OCI-LY3 (cell line): ENCODE data around the gene CDX1.

ENCODE experiments used
- H2AFZ ChIP-seq: fragments of 200-600, 300-600 bp; shearing (Covaris generic); 2 replicates; pipeline ENCODE4 v1.6.0; 2014; ENCODE audit warnings: antibody characterized with exemption, low read depth, low read length
- H3K27ac ChIP-seq: fragments of 200-600, 300-600 bp; sonication (generic); 2 replicates; pipeline ENCODE4 v1.5.1; 2014; ENCODE audit warnings: mild to moderate bottlenecking, low read length, moderate library complexity, mixed read lengths
- H3K27me3 ChIP-seq: fragments of 200-600, 300-600 bp; sonication (generic); 2 replicates; pipeline ENCODE4 v1.6.1; 2014; ENCODE audit warnings: low read depth, low read length, mixed read lengths
- H3K36me3 ChIP-seq: fragments of 200-600, 300-600 bp; sonication (generic); replicated peaks from 2 replicates; pipeline ENCODE3; 2014; ENCODE audit warnings: low read depth, low read length, mixed read lengths
- H3K4me1 ChIP-seq: fragments of 300-600, 200-600 bp; sonication (generic); 2 replicates; pipeline ENCODE4 v1.6.1; 2014; ENCODE audit warnings: low read length, mixed read lengths
- H3K4me2 ChIP-seq: fragments of 200-600, 300-600 bp; sonication (generic); 2 replicates; pipeline ENCODE4 v1.6.1; 2014; ENCODE audit warnings: low read length, mixed read lengths
- H3K4me3 ChIP-seq: fragments of 300-600, 200-600 bp; sonication (generic); 2 replicates; pipeline ENCODE4 v1.5.1; 2014; ENCODE audit warnings: antibody characterized with exemption, mild to moderate bottlenecking, low read length, moderate library complexity
- H3K79me2 ChIP-seq: fragments of 300-600, 200-600 bp; shearing (Covaris generic); 2 replicates; pipeline ENCODE4 v1.6.1; 2014; ENCODE audit warnings: mild to moderate bottlenecking, low read length, mixed read lengths
- H3K9ac ChIP-seq: fragments of 300-600, 200-600 bp; shearing (Covaris generic); 2 replicates; pipeline ENCODE4 v1.6.0; 2014; ENCODE audit warnings: mild to moderate bottlenecking, low read length, moderate library complexity
- H3K9me3 ChIP-seq: fragments of 200-600, 300-600 bp; shearing (Covaris generic); 2 replicates; pipeline ENCODE4 v1.6.1; 2014; ENCODE audit warnings: low read length, mixed read lengths; ENCODE audit not compliant: insufficient read depth
- H4K20me1 ChIP-seq: fragments of 200-600, 300-600 bp; sonication (generic); 2 replicates; pipeline ENCODE4 v1.6.1; 2016; ENCODE audit warnings: low read length, mixed read lengths; ENCODE audit not compliant: insufficient read depth
- EZH2phosphoT487 ChIP-seq: fragments of 200-600 bp; shearing (Covaris generic); IDR thresholded peaks from 2 replicates; pipeline ENCODE4 v1.6.1; 2018; ENCODE audit warnings: antibody characterized with exemption, mixed run types, low read depth
- TF ChIP-seq, protein P1 (sequence below): fragments of 200-600, 300-600 bp; sonication (generic); IDR thresholded peaks from 2 replicates; pipeline ENCODE4 v1.5.1; 2014; ENCODE audit warnings: antibody characterized with exemption, low read length, low read depth

CDX1 gene

DNA sequence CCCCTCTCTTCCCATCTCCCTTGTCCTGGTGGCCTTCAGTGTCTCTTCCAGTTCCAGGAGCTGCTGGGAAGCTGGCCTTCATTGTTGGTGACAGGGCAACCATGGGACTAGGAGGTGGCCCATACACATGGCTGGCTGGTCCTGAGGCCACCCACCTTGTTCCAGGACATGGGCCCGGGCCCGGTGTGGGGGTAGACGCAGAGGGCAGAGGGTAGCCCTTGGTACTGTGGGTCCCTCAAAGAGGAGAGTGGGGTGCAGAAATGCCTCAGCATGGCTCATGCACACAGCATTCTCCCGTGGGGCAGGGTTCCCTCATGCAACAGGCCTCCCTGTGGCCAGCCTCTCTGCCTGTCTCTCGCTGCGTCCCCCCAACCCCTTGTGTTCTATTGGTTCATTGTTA, 44.1 kb downstream of the CDX1 start:
- H3K9me3 ChIP-seq = no peaks in the 10 kb centered on the region
- H2AFZ ChIP-seq = no peak overlapping the region
- H3K9ac ChIP-seq = no peak overlapping the region
- no peaks in the 10 kb centered on the region for H3K4me1 ChIP-seq
- TF ChIP-seq EZH2phosphoT487 = no peak
- TF ChIP-seq, protein P1, sequence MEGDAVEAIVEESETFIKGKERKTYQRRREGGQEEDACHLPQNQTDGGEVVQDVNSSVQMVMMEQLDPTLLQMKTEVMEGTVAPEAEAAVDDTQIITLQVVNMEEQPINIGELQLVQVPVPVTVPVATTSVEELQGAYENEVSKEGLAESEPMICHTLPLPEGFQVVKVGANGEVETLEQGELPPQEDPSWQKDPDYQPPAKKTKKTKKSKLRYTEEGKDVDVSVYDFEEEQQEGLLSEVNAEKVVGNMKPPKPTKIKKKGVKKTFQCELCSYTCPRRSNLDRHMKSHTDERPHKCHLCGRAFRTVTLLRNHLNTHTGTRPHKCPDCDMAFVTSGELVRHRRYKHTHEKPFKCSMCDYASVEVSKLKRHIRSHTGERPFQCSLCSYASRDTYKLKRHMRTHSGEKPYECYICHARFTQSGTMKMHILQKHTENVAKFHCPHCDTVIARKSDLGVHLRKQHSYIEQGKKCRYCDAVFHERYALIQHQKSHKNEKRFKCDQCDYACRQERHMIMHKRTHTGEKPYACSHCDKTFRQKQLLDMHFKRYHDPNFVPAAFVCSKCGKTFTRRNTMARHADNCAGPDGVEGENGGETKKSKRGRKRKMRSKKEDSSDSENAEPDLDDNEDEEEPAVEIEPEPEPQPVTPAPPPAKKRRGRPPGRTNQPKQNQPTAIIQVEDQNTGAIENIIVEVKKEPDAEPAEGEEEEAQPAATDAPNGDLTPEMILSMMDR = no peak
- no peak overlapping the region for H3K4me3 ChIP-seq
- H3K4me2 ChIP-seq = no peak overlapping the region
- no peaks in the 10 kb centered on the region for H3K27me3 ChIP-seq
- H3K36me3 ChIP-seq = no peaks in the 10 kb centered on the region
- no peaks in the 10 kb centered on the region for H3K79me2 ChIP-seq
- H4K20me1 ChIP-seq = no peaks in the 10 kb centered on the region
- no peak overlapping the region for H3K27ac ChIP-seq

DNA sequence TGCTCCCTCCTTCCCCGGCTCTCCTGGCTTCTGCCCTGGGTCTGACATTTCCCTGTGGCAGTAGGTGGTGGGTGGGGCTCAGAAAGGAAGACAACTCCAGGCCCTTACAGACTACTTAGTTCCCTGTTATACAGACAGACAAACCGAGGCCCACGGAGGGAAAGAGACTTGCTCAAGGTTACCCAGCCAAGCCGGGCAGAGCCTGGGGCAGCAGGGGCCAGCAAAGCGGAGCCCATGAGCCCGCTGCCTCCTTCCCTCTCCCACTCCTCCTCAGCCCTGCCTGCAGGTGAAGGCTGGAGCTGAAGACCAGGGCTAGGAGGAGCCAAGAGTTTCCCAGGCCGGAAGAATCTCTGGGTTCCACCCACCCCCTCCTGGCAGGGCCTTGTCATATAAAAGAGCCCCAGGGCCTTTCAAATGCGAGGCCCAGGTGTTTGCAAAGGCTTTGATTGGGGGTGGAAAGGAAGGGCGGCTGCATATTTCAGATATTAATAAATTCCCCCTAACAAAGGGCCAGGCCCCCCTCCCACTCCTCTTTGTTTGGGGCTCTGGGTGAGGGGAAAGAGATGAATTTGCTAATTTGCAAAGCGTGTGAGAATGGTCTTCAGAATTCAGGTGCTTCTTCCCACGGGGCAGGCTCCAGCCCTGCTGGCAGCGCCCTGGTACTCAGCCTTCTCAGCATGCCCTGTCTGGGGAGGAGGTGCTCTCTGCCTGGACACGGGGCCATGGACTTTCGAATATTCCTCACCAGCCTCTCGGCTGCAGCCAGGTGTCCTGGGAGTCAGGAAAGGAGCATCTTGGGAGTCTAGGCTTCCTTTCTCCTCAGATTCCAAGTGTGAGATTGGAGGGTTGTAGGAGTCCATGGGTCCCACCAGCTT, 44.8 kb downstream of the CDX1 start:
- no peak overlapping the region for H3K9ac ChIP-seq
- TF ChIP-seq, protein P1 = no peak
- no peak for TF ChIP-seq EZH2phosphoT487
- H3K9me3 ChIP-seq = no peaks in the 10 kb centered on the region
- H2AFZ ChIP-seq = no peak overlapping the region
- H3K36me3 ChIP-seq = no peaks in the 10 kb centered on the region
- H3K27ac ChIP-seq = no peak overlapping the region
- no peaks in the 10 kb centered on the region for H4K20me1 ChIP-seq
- no peak overlapping the region for H3K4me3 ChIP-seq
- no peaks in the 10 kb centered on the region for H3K4me1 ChIP-seq
- H3K4me2 ChIP-seq = no peak overlapping the region
- no peaks in the 10 kb centered on the region for H3K27me3 ChIP-seq
- H3K79me2 ChIP-seq = no peaks in the 10 kb centered on the region

DNA sequence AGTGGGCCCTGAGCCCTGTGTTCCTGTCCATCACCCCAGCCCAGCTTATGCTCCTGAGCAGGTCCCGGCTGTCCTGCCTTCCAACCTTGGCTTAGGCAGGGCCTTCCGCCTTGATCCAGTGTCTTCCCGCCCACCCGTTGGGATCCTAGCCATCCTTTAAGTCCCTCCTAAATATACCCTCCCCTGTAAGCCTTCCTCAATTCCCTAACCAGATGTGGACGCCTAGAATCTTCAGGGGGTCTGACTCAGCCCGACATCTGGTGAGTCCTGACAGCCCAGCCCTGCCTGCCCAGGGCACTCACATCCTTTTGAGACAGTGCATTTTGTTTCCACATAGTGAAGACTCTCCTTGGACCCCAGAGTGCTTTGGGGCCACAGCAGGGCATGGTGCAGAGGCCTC, 47.0 kb downstream of the CDX1 start:
- Histone ChIP-seq H3K27ac (no peak overlapping the region), H2AFZ (no peak overlapping the region), H3K4me2 (no peak overlapping the region), H3K79me2 (no peaks in the 10 kb centered on the region), H3K9ac (no peak overlapping the region), H3K4me3 (no peak overlapping the region), H3K9me3 (no peaks in the 10 kb centered on the region), H3K4me1 (no peaks in the 10 kb centered on the region), H3K27me3 (peaks cover 6% of the 10 kb centered on the region; the same call in 1 of the 2 replicates), H4K20me1 (no peaks in the 10 kb centered on the region), H3K36me3 (no peaks in the 10 kb centered on the region)
- no peak for TF ChIP-seq EZH2phosphoT487
- TF ChIP-seq, protein P1 = no peak

DNA sequence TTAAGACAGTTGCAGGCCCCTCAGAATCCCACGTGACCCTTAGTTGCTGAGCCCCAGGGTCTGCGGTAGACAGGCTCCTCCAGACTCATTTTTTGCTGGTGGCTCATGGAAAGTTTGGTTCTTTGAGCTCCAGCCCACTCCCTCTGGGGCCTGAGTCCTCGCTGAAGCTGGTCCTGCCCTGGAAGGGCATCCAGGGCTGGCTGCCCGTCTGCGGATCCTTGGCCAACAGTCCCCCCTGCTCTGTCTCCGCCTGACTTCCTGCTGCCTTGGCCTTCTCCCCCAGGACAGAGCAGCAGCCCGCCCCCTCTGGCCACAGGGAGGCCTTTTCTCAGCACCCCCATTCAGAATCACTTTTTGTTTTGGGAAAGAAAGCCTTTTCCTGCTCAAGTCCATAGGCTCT, 47.7 kb downstream of the CDX1 start:
- no peaks in the 10 kb centered on the region for H3K4me1 ChIP-seq
- H3K4me3 ChIP-seq = no peak overlapping the region
- no peaks in the 10 kb centered on the region for H3K36me3 ChIP-seq
- no peaks in the 10 kb centered on the region for H3K79me2 ChIP-seq
- H4K20me1 ChIP-seq = no peaks in the 10 kb centered on the region
- H3K9ac ChIP-seq = no peak overlapping the region
- H2AFZ ChIP-seq = no peak overlapping the region
- H3K9me3 ChIP-seq = no peaks in the 10 kb centered on the region
- H3K4me2 ChIP-seq = no peak overlapping the region
- H3K27ac ChIP-seq = no peak overlapping the region
- no peak for TF ChIP-seq EZH2phosphoT487
- TF ChIP-seq, protein P1 = no peak
- peaks cover 6% of the 10 kb centered on the region; the same call in 1 of the 2 replicates for H3K27me3 ChIP-seq
